AG20443 (cell line): ENCODE results near the gene MC1R.
A peak's percentile ranks its signal among the peaks of the same experiment; 100 is the strongest.

Experiments
- DNase-seq: peaks from one replicate; pipeline ENCODE4 v3.0.0; 2012; ENCODE audit warnings: low spot score, mixed read lengths

Gene MC1R

GRCh38 chr16:89897204-89897603 lies 21.5 kb upstream of the MC1R start:
- no peak for DNase-seq

GRCh38 chr16:89898201-89898967 lies 20.3 kb upstream of the MC1R start:
- DNase-seq = no peak

- DNase-seq = no peak
Observed at GRCh38 chr16:89899879-89900481, 18.7 kb upstream of the MC1R start.

GRCh38 chr16:89900885-89901284 lies 17.8 kb upstream of the MC1R start:
- no peak for DNase-seq

GRCh38 chr16:89902980-89903379 lies 15.7 kb upstream of the MC1R start:
- no peak for DNase-seq

- DNase-seq = no peak
Observed at GRCh38 chr16:89903908-89904515, 14.7 kb upstream of the MC1R start.

- no peak for DNase-seq
Observed at GRCh38 chr16:89904606-89905510, 13.8 kb upstream of the MC1R start.

- DNase-seq = no peak
Observed at GRCh38 chr16:89905511-89906139, 13.0 kb upstream of the MC1R start.

GRCh38 chr16:89906140-89907025 lies 12.3 kb upstream of the MC1R start:
- no peak for DNase-seq

- no peak for DNase-seq
Observed at GRCh38 chr16:89907055-89907814, 11.4 kb upstream of the MC1R start.

- no peak for DNase-seq
Observed at GRCh38 chr16:89908236-89908635, 10.4 kb upstream of the MC1R start.

GRCh38 chr16:89909777-89910716 lies 8.6 kb upstream of the MC1R start:
- DNase-seq = peak; percentile 91

GRCh38 chr16:89910717-89911354 lies 7.8 kb upstream of the MC1R start:
- DNase-seq = no peak

- DNase-seq = no peak
Observed at GRCh38 chr16:89911375-89911774, 7.3 kb upstream of the MC1R start.

GRCh38 chr16:89912143-89912542 lies 6.5 kb upstream of the MC1R start:
- DNase-seq = no peak

- no peak for DNase-seq
Observed at GRCh38 chr16:89912627-89913026, 6.0 kb upstream of the MC1R start.

- DNase-seq = no peak
Observed at GRCh38 chr16:89913408-89914387, 5.0 kb upstream of the MC1R start.
